OCI-LY7 (cell line): Measurements from ENCODE around the gene GALM. TPM values are rescaled to one million over a fixed set of nuclear protein-coding genes. Genes with fewer than 3 reads are reported as not detected.

Source experiments
- BruUV-seq: library from RNA; stranded (reverse); fragments of 400-500 nt; replicated peaks from 2 replicates; lab custom pipeline; 2021; lab: Mats Ljungman, UMichigan
- CTCF ChIA-PET: fragments of 300-600 bp; sonication (Branson Sonifier 250); formaldehyde crosslinking; loops from one replicate; lab custom pipeline; 2022; ENCODE audit warnings: antibody characterized with exemption; ENCODE audit not compliant: unreplicated experiment; lab: Charles Lee
- POLR2A ChIA-PET: fragments of 300-600 bp; sonication (Branson Sonifier 250); formaldehyde crosslinking; loops from one replicate; lab custom pipeline; 2022; ENCODE audit warnings: antibody characterized with exemption; lab: Charles Lee
- DNase-seq: peaks from one replicate; pipeline ENCODE4 v3.0.0-alpha.2; 2015; ENCODE audit warnings: low spot score
- H2AFZ ChIP-seq: fragments of 200-600 bp; sonication (generic), shearing (Covaris generic); 2 replicates; pipeline ENCODE4 v1.6.1; 2014; ENCODE audit warnings: mild to moderate bottlenecking, antibody characterized with exemption, low read length, moderate library complexity
- H3K27ac ChIP-seq: fragments of 200-600 bp; sonication (generic); 2 replicates; pipeline ENCODE4 v1.5.1; 2014; ENCODE audit warnings: mixed run types, low read depth, mild to moderate bottlenecking, moderate library complexity, low read length, inconsistent platforms; ENCODE audit not compliant: poor library complexity, severe bottlenecking
- H3K36me3 ChIP-seq: fragments of 200-600 bp; sonication (generic); 2 replicates; pipeline ENCODE4 v1.6.1; 2014; ENCODE audit warnings: mild to moderate bottlenecking, antibody characterized with exemption, low read length, moderate library complexity, mixed read lengths; ENCODE audit not compliant: insufficient read depth
- H3K4me1 ChIP-seq: fragments of 200-600 bp; sonication (generic); 2 replicates; pipeline ENCODE4 v1.5.1; 2014; ENCODE audit warnings: mild to moderate bottlenecking, low read length; ENCODE audit not compliant: insufficient read depth, poor library complexity, severe bottlenecking
- H3K4me2 ChIP-seq: fragments of 200-600 bp; sonication (generic); 2 replicates; pipeline ENCODE4 v1.6.1; 2014; ENCODE audit warnings: mild to moderate bottlenecking, low read length
- H3K4me3 ChIP-seq: fragments of 200-600 bp; sonication (generic); 2 replicates; pipeline ENCODE4 v1.5.1; 2014; ENCODE audit warnings: mild to moderate bottlenecking, low read depth, low read length; ENCODE audit not compliant: poor library complexity, severe bottlenecking
- H3K79me2 ChIP-seq: fragments of 200-600 bp; sonication (generic); 2 replicates; pipeline ENCODE4 v1.6.1; 2016; ENCODE audit warnings: low read depth, mild to moderate bottlenecking, low read length, moderate library complexity, mixed read lengths; ENCODE audit not compliant: insufficient read depth
- H3K9me2 ChIP-seq: fragments of 200-600 bp; sonication (generic); 2 replicates; pipeline ENCODE4 v1.6.1; 2016; ENCODE audit warnings: mild to moderate bottlenecking, low read length, mixed read lengths; ENCODE audit not compliant: insufficient read depth
- H3K9me3 ChIP-seq: fragments of 200-600 bp; sonication (generic); 2 replicates; pipeline ENCODE4 v1.6.1; 2014; ENCODE audit warnings: mild to moderate bottlenecking, mixed run types, low read length, mixed read lengths
- H4K20me1 ChIP-seq: fragments of 200-600 bp; sonication (generic); 2 replicates; pipeline ENCODE4 v1.6.1; 2014; ENCODE audit warnings: mild to moderate bottlenecking, antibody characterized with exemption, low read length, moderate library complexity, mixed read lengths; ENCODE audit not compliant: insufficient read depth
- CTCF ChIP-seq: fragments of 200-600 bp; sonication (generic); conservative IDR thresholded peaks from 2 replicates; pipeline ENCODE4 v1.5.1; 2014; ENCODE audit warnings: mild to moderate bottlenecking, antibody characterized with exemption, low read length, moderate library complexity, mixed read lengths
- EZH2phosphoT487 ChIP-seq: fragments of 200-600 bp; sonication (generic); IDR thresholded peaks from 2 replicates; pipeline ENCODE4 v1.6.1; 2018; ENCODE audit warnings: low read depth, borderline replicate concordance, mild to moderate bottlenecking, mixed run types, antibody characterized with exemption, low read length, moderate library complexity, mixed read lengths
- intact Hi-C: fragments of 100-400 bp; cut with micrococcal nuclease; formaldehyde crosslinking; loops from one replicate; pipeline ENCODE4 v1.10.0; 2022; ENCODE audit not compliant: unreplicated experiment
- total RNA-seq, 2 experiments: library from RNA; depleted of rRNA in 1 of 2; stranded (reverse); fragments of >200 nt in 1 of 2; shearing (Covaris generic) in 1 of 2; gene quantifications; 2 replicates each; pipeline ENCODE4 v1.2.3, GENCODE V29; 2014 to 2022

Gene GALM
- total RNA-seq, 2 experiments from 2014 or later, result 5.5 to 10.8 TPM

- CTCF ChIA-PET, result interaction anchor here (0.6 kb wide), 1 partner anchor 79 kb away, joined by 3 read pairs; no protein-coding TSS in a partner anchor
- no peak overlapping the region for H3K4me2 ChIP-seq
These were observed 13.3 kb upstream of the GALM start for GRCh38 chr2:38652431-38653273.

GRCh38 chr2:38653380-38653714 lies 12.6 kb upstream of the GALM start:
- CTCF ChIA-PET, result no interaction called here
- Histone ChIP-seq H3K27ac (no peak overlapping the region), H3K4me2 (no peak overlapping the region), H3K4me1 (peaks cover 22% of the 10 kb centered on the region), H3K9me3 (no peaks in the 10 kb centered on the region), H3K9me2 (no peaks in the 10 kb centered on the region), H4K20me1 (no peaks in the 10 kb centered on the region), H3K4me3 (no peak overlapping the region), H2AFZ (no peak overlapping the region), H3K79me2 (no peaks in the 10 kb centered on the region), H3K36me3 (no peaks in the 10 kb centered on the region)
- POLR2A ChIA-PET, result interaction anchor here (0.7 to 1.1 kb wide), 2 partner anchors 10 to 714 kb away, joined by 3 read pairs; no protein-coding TSS in a partner anchor
- TF ChIP-seq CTCF (no peak), EZH2phosphoT487 (no peak)
- intact Hi-C loops, result no loop called here
- no TSS peak for BruUV-seq
- DNase-seq, result no peak

More at GRCh38 chr2:38652431-38653273, 13.3 kb upstream of the GALM start:
- no peaks in the 10 kb centered on the region for H3K9me3 ChIP-seq
- POLR2A ChIA-PET, result interaction anchor here (0.5 to 1.1 kb wide), 5 partner anchors 11 to 713 kb away, joined by 3 to 4 read pairs (median 3); no protein-coding TSS in a partner anchor
- no peak overlapping the region for H3K4me3 ChIP-seq
- BruUV-seq, result no TSS peak
- H3K27ac ChIP-seq, result no peak overlapping the region
- no peaks in the 10 kb centered on the region for H3K9me2 ChIP-seq
- H3K79me2 ChIP-seq, result no peaks in the 10 kb centered on the region
- no peaks in the 10 kb centered on the region for H3K36me3 ChIP-seq
- intact Hi-C loops, result no loop called here
- no peak overlapping the region for H2AFZ ChIP-seq
- no peaks in the 10 kb centered on the region for H4K20me1 ChIP-seq
- TF ChIP-seq EZH2phosphoT487 (no peak), CTCF (no peak)
- DNase-seq, result no peak
- H3K4me1 ChIP-seq, result peaks cover 29% of the 10 kb centered on the region
